GM19328 (cell line): ENCODE results near the gene PLCH1.

Source experiments
- ATAC-seq: cut with Tn5 transposase; IDR thresholded peaks from one replicate; pipeline ENCODE4 v1.9.1; 2021; ENCODE audit warnings: mild to moderate bottlenecking, moderate library complexity; ENCODE audit not compliant: unreplicated experiment

Gene PLCH1

DNA sequence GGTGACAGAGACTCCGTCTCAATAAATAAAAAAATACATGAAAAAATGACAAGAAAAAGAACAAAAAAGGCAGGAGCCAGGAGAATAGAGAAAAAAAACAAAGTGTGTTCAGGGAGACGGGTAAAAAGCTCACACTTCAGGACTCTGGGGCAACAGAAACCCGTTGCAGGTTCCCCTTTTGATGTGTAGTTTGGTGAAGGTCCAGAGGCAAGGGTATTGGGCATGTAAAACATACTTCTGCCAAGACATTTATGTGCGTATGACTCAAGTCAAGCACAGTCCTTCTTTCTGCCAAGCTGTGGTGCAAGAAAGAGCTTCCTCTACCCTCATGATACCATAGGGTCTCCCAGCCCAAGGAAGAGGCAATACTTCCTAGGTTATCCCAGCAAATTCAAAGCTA lies 418.0 kb downstream of the PLCH1 start:
- no peak for ATAC-seq

DNA sequence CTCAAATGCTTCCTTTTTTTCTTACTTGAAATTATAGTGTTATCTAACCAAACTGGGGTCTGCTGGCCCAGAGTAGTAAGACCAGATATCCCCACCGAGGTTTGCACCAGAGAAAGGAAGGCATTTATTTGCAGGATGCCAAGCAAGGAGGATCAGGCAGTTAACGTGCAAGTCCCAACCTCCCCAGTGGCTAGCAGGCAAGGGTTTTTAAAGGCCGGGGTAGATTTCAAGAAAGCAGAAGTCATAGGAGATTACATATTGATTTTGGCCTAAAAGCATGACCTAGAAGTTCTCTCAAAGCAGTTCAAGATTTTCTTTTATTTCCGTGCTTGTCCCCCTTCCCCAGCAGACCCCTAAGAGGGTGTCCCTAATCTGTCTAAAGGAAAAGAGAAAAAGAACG lies 418.6 kb downstream of the PLCH1 start:
- ATAC-seq = no peak
